ENCODE measurements around the gene EXOC3.

Gene EXOC3

DNA sequence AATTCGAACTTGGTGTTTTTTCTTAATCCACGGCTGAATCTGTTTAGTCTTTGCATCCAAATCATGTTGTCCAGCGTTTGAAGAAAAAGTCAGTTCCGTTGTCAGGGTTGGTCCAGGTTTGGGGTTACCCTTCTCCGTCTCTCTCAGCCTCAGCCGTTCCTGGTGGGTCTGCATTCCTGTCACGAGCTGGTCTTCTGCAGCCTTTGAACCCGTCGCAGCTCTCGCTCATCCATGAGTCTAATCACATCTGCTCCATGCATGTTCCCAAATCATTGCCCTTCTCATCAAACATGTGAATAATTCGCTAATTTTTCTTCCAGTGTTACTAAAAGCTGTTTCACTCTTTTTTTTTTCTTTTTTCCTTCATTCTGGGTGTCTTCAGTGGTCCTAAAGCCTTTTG, 39.0 kb upstream of the EXOC3 start:
- Histone ChIP-seq H3K79me2 (ENCODE audit: insufficient read depth, low read length) (no peaks in the 10 kb centered on the region), H2AFZ (ENCODE audit: low read length) (no peak overlapping the region), H4K20me1 (ENCODE audit: insufficient read depth, low read length, poor library complexity, severe bottlenecking) (no peaks in the 10 kb centered on the region), H3K4me3 (ENCODE audit: low read length, poor library complexity, severe bottlenecking) (no peak overlapping the region), H3F3A (ENCODE audit: low read depth) (no peaks in the 10 kb centered on the region), H3K4me1 (ENCODE audit: insufficient read depth, low read length, poor library complexity, severe bottlenecking) (peaks cover 11% of the 10 kb centered on the region), H3K4me2 (ENCODE audit: low read depth, low read length, poor library complexity, severe bottlenecking) (no peak overlapping the region), H3K9me2 (replicated peaks; ENCODE audit: low read depth, low read length) (no peaks in the 10 kb centered on the region), H3K9me3 (ENCODE audit: insufficient read depth, low read depth, low read length) (no peaks in the 10 kb centered on the region), H3K9ac (ENCODE audit: low read depth, low read length, poor library complexity, severe bottlenecking) (no peak overlapping the region), H3K27me3 (ENCODE audit: insufficient read depth, low read length, poor library complexity, severe bottlenecking) (no peaks in the 10 kb centered on the region), H3K36me3 (ENCODE audit: insufficient read depth, low read length) (no peaks in the 10 kb centered on the region)
- TF ChIP-seq EZH2phosphoT487 (IDR thresholded peaks at IDR 0.05; ENCODE audit: borderline replicate concordance) (no peak), CTCF (conservative IDR thresholded peaks at IDR 0.05; ENCODE audit: low read length) (no peak)

GRCh38 chr5:404666-405241, 38.2 kb upstream of the EXOC3 start:
- no peaks in the 10 kb centered on the region for H3F3A ChIP-seq (ENCODE audit: low read depth)
- H3K4me2 ChIP-seq (ENCODE audit: low read depth, low read length, poor library complexity, severe bottlenecking), result no peak overlapping the region
- H3K27me3 ChIP-seq (ENCODE audit: insufficient read depth, low read length, poor library complexity, severe bottlenecking), result no peaks in the 10 kb centered on the region
- no peak overlapping the region for H3K4me3 ChIP-seq (ENCODE audit: low read length, poor library complexity, severe bottlenecking)
- no peaks in the 10 kb centered on the region for H3K36me3 ChIP-seq (ENCODE audit: insufficient read depth, low read length)
- no peak for TF ChIP-seq EZH2phosphoT487 (IDR thresholded peaks at IDR 0.05; ENCODE audit: borderline replicate concordance)
- no peak for TF ChIP-seq CTCF (conservative IDR thresholded peaks at IDR 0.05; ENCODE audit: low read length)
- H3K9me2 ChIP-seq (replicated peaks; ENCODE audit: low read depth, low read length), result no peaks in the 10 kb centered on the region
- no peak overlapping the region for H3K9ac ChIP-seq (ENCODE audit: low read depth, low read length, poor library complexity, severe bottlenecking)
- no peaks in the 10 kb centered on the region for H4K20me1 ChIP-seq (ENCODE audit: insufficient read depth, low read length, poor library complexity, severe bottlenecking)
- H3K79me2 ChIP-seq (ENCODE audit: insufficient read depth, low read length), result no peaks in the 10 kb centered on the region
- no peaks in the 10 kb centered on the region for H3K9me3 ChIP-seq (ENCODE audit: insufficient read depth, low read depth, low read length)
- H3K4me1 ChIP-seq (ENCODE audit: insufficient read depth, low read length, poor library complexity, severe bottlenecking), result peaks cover 10% of the 10 kb centered on the region
- H2AFZ ChIP-seq (ENCODE audit: low read length), result no peak overlapping the region

DNA sequence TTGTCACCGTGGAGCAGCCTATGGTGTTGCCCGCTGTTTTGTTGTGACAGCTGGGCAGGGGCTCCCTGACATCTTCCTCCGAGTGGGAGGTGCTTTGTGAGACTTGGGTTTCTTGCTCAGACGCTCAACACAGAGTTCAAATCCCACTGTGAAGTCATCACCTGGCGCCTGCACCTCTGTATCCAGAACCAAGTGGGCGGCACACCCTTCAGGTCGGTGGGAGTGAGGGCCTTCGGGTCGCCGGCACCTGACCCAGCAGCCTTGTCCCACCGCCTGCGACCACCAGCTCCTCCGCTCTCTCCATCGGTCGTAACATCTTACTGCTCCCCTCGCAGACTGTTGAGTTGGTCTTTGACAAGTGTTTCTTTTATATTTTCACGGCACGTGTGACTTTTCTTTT, 37.6 kb upstream of the EXOC3 start:
- no peak overlapping the region for H2AFZ ChIP-seq (ENCODE audit: low read length)
- H3K79me2 ChIP-seq (ENCODE audit: insufficient read depth, low read length), result no peaks in the 10 kb centered on the region
- no peaks in the 10 kb centered on the region for H4K20me1 ChIP-seq (ENCODE audit: insufficient read depth, low read length, poor library complexity, severe bottlenecking)
- no peak overlapping the region for H3K4me3 ChIP-seq (ENCODE audit: low read length, poor library complexity, severe bottlenecking)
- no peaks in the 10 kb centered on the region for H3K36me3 ChIP-seq (ENCODE audit: insufficient read depth, low read length)
- no peaks in the 10 kb centered on the region for H3K9me3 ChIP-seq (ENCODE audit: insufficient read depth, low read depth, low read length)
- peaks cover 3% of the 10 kb centered on the region for H3K4me1 ChIP-seq (ENCODE audit: insufficient read depth, low read length, poor library complexity, severe bottlenecking)
- no peaks in the 10 kb centered on the region for H3K9me2 ChIP-seq (replicated peaks; ENCODE audit: low read depth, low read length)
- no peaks in the 10 kb centered on the region for H3F3A ChIP-seq (ENCODE audit: low read depth)
- no peak overlapping the region for H3K4me2 ChIP-seq (ENCODE audit: low read depth, low read length, poor library complexity, severe bottlenecking)
- no peak overlapping the region for H3K9ac ChIP-seq (ENCODE audit: low read depth, low read length, poor library complexity, severe bottlenecking)
- TF ChIP-seq EZH2phosphoT487 (IDR thresholded peaks at IDR 0.05; ENCODE audit: borderline replicate concordance) (no peak), CTCF (conservative IDR thresholded peaks at IDR 0.05; ENCODE audit: low read length) (no peak)
- no peaks in the 10 kb centered on the region for H3K27me3 ChIP-seq (ENCODE audit: insufficient read depth, low read length, poor library complexity, severe bottlenecking)
